Measurements from ENCODE around the gene VSIG10. TPM values are rescaled to one million over a fixed set of nuclear protein-coding genes. Genes with fewer than 3 reads are reported as not detected.

VSIG10 gene
- total and polyA plus RNA-seq, 2 of the 13 experiments (the other 11 are each of a cell fraction or from before 2014, with no cell fraction given) = 25.6 to 42.5 TPM

- Histone ChIP-seq H4K20me1 (ENCODE audit: insufficient read depth, low read length) (no peaks in the 10 kb centered on the region), H3K4me2 (ENCODE audit: low read depth, low read length) (no peak overlapping the region), H2AFZ (ENCODE audit: low read length) (no peak overlapping the region), H3K36me3 (replicated peaks in 1 of 2; ENCODE audit: control insufficient read depth in 1 of 2, insufficient read depth in 2 of 2, low read length in 2 of 2) (no peaks in the 10 kb centered on the region), H3K79me2 (ENCODE audit: insufficient read depth, low read length) (no peaks in the 10 kb centered on the region), H3K27me3 (ENCODE audit: control insufficient read depth in 1 of 2, insufficient read depth in 2 of 2, low read length in 2 of 2) (no peaks in the 10 kb centered on the region), H3K27ac (ENCODE audit: extremely low read length, insufficient read depth, low read length) (no peak overlapping the region), H3K4me1 (ENCODE audit: insufficient read depth, low read length) (peaks cover 58% of the 10 kb centered on the region), H3K9ac (ENCODE audit: insufficient read depth, low read depth, low read length) (no peak overlapping the region), H3K9me3 (ENCODE audit: low read length) (no peaks in the 10 kb centered on the region), H3K4me3 (replicated peaks in 1 of 3; ENCODE audit: insufficient read depth in 1 of 3, low read depth in 2 of 3, low read length in 3 of 3) (no peak overlapping the region)
- FAIRE-seq (no peak), ATAC-seq (no peak), DNase-seq (ENCODE audit: low spot score) (no peak)
- WGBS (ENCODE audit: low lambda C conversion rate) = 95% methylated on average over 10 of the region's 10 CpGs
- intact Hi-C loops (cut with micrococcal nuclease; ENCODE audit: unreplicated experiment) (no loop called here), in situ Hi-C loops (cut with HindIII; ENCODE audit: extremely low pct_ligation_motif_present, low pct_unique_long_range_greater_than_20kb) (no loop called here)
- CTCF ChIA-PET (ENCODE audit: low intra/inter-chr PET ratio, low total read pairs) = no interaction called here
- no peak for TF ChIP-seq ZNF431 (CRISPR knock-in tag; IDR thresholded peaks at IDR 0.05; ENCODE audit: borderline replicate concordance, low read depth)
- 0 out of 2 replicates have a peak, but pooled peaks have one; percentile 12 for TF ChIP-seq CTCF (CRISPR knock-in tag; IDR thresholded peaks at IDR 0.05)
- TF ChIP-seq, protein P1, sequence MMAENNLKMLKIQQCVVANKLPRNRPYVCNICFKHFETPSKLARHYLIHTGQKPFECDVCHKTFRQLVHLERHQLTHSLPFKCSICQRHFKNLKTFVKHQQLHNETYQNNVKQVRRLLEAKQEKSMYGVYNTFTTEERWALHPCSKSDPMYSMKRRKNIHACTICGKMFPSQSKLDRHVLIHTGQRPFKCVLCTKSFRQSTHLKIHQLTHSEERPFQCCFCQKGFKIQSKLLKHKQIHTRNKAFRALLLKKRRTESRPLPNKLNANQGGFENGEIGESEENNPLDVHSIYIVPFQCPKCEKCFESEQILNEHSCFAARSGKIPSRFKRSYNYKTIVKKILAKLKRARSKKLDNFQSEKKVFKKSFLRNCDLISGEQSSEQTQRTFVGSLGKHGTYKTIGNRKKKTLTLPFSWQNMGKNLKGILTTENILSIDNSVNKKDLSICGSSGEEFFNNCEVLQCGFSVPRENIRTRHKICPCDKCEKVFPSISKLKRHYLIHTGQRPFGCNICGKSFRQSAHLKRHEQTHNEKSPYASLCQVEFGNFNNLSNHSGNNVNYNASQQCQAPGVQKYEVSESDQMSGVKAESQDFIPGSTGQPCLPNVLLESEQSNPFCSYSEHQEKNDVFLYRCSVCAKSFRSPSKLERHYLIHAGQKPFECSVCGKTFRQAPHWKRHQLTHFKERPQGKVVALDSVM (CRISPR knock-in tag; IDR thresholded peaks at IDR 0.05) = peak; percentile 96
- TF ChIP-seq FOXO1 (CRISPR knock-in tag; IDR thresholded peaks at IDR 0.05) = no peak
- TF ChIP-seq POLR2G (IDR thresholded peaks at IDR 0.05; ENCODE audit: low read depth, low read length) = no peak
- peak; percentile 54; the same call in 1 of the 2 replicates for TF ChIP-seq ZMYM3 (CRISPR knock-in tag; IDR thresholded peaks at IDR 0.05)
- TF ChIP-seq, protein P2, sequence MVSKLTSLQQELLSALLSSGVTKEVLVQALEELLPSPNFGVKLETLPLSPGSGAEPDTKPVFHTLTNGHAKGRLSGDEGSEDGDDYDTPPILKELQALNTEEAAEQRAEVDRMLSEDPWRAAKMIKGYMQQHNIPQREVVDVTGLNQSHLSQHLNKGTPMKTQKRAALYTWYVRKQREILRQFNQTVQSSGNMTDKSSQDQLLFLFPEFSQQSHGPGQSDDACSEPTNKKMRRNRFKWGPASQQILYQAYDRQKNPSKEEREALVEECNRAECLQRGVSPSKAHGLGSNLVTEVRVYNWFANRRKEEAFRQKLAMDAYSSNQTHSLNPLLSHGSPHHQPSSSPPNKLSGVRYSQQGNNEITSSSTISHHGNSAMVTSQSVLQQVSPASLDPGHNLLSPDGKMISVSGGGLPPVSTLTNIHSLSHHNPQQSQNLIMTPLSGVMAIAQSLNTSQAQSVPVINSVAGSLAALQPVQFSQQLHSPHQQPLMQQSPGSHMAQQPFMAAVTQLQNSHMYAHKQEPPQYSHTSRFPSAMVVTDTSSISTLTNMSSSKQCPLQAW (CRISPR knock-in tag; IDR thresholded peaks at IDR 0.05) = no peak
- 0 out of 2 replicates have a peak, but pooled peaks have one; percentile 6 for TF ChIP-seq STAG1 (CRISPR knock-in tag; IDR thresholded peaks at IDR 0.05)
- BruUV-seq (replicated peaks) = no TSS peak
- POLR2A ChIA-PET = interaction anchor here (0.6 to 2.1 kb wide), 3 partner anchors 16 to 257 kb away, joined by 3 to 20 read pairs (median 3); partner anchors contain the start of genes PEBP1 and SUDS3
Observed at GRCh38 chr12:118119449-118119879, 15.7 kb upstream of the VSIG10 start.
